Measurements from ENCODE around the gene ST7. TPM values are rescaled to one million over a fixed set of nuclear protein-coding genes. Genes with fewer than 3 reads are reported as not detected.

The ST7 gene
- total and polyA plus RNA-seq, 7 donors, result 5.3 to 37.7 (median 19.0) TPM

GRCh38 chr7:117096942-117097341 lies 143.6 kb downstream of the ST7 start:
- H3K36me3 ChIP-seq, result no peaks in the 10 kb centered on the region
- H3K27me3 ChIP-seq, result no peaks in the 10 kb centered on the region
- H3K27ac ChIP-seq, result no peak overlapping the region
- TF ChIP-seq POLR2A (IDR thresholded peaks at IDR 0.05), result no peak
- no peak for TF ChIP-seq POLR2AphosphoS5 (IDR thresholded peaks at IDR 0.05)
- TF ChIP-seq EP300 (IDR thresholded peaks at IDR 0.05), result no peak
- no peak for TF ChIP-seq CTCF (IDR thresholded peaks at IDR 0.05)
- intact Hi-C loops (cut with DNase I), result no loop called here
- no peak for DNase-seq
- no peaks in the 10 kb centered on the region for H3K9me3 ChIP-seq
- no peak overlapping the region for H3K4me3 ChIP-seq
- H3K4me1 ChIP-seq, result peaks cover 0 to 8% (median 0%) of the 10 kb centered on the region in 4 donors

- no peaks in the 10 kb centered on the region for H3K27me3 ChIP-seq
- no peak for DNase-seq
- H3K9me3 ChIP-seq, result no peaks in the 10 kb centered on the region
- TF ChIP-seq CTCF (IDR thresholded peaks at IDR 0.05) (no peak), POLR2A (IDR thresholded peaks at IDR 0.05) (no peak), POLR2AphosphoS5 (IDR thresholded peaks at IDR 0.05) (no peak), EP300 (IDR thresholded peaks at IDR 0.05) (no peak)
- intact Hi-C loops (cut with DNase I), result no loop called here
- no peaks in the 10 kb centered on the region for H3K36me3 ChIP-seq
- H3K4me3 ChIP-seq, result no peak overlapping the region
- 48 to 79% methylated on average over 5 of the region's 5 CpGs for WGBS, 2 donors
- peaks cover 0 to 8% (median 0%) of the 10 kb centered on the region in 4 donors for H3K4me1 ChIP-seq
- H3K27ac ChIP-seq, result no peak overlapping the region
These were observed 144.6 kb downstream of the ST7 start for GRCh38 chr7:117097860-117098259.

GRCh38 chr7:117098457-117098856 lies 145.2 kb downstream of the ST7 start:
- Histone ChIP-seq H3K4me3 (no peak overlapping the region), H3K36me3 (no peaks in the 10 kb centered on the region), H3K27me3 (no peaks in the 10 kb centered on the region), H3K4me1 (peaks cover 0 to 8% (median 0%) of the 10 kb centered on the region in 4 donors), H3K27ac (no peak overlapping the region), H3K9me3 (no peaks in the 10 kb centered on the region)
- DNase-seq, result no peak
- intact Hi-C loops (cut with DNase I), result no loop called here
- TF ChIP-seq CTCF (IDR thresholded peaks at IDR 0.05) (no peak), POLR2A (IDR thresholded peaks at IDR 0.05) (no peak), EP300 (IDR thresholded peaks at IDR 0.05) (no peak), POLR2AphosphoS5 (IDR thresholded peaks at IDR 0.05) (no peak)
- 62% methylated on average over 1 of the region's 1 CpG for WGBS, 2 donors

GRCh38 chr7:117101026-117101425 lies 147.7 kb downstream of the ST7 start:
- 91 to 92% methylated on average over 2 of the region's 2 CpGs for WGBS, 2 donors
- intact Hi-C loops (cut with DNase I), result no loop called here
- TF ChIP-seq CTCF (IDR thresholded peaks at IDR 0.05) (no peak), EP300 (IDR thresholded peaks at IDR 0.05) (no peak), POLR2AphosphoS5 (IDR thresholded peaks at IDR 0.05) (no peak), POLR2A (IDR thresholded peaks at IDR 0.05) (no peak)

More at GRCh38 chr7:117101026-117101425, 147.7 kb downstream of the ST7 start:
- Histone ChIP-seq H3K27me3 (no peaks in the 10 kb centered on the region), H3K4me3 (no peak overlapping the region), H3K4me1 (peaks cover 0 to 8% (median 4%) of the 10 kb centered on the region in 4 donors), H3K27ac (no peak overlapping the region), H3K9me3 (no peaks in the 10 kb centered on the region), H3K36me3 (no peaks in the 10 kb centered on the region)
- no peak for DNase-seq

Measured in sigmoid colon (tissue), 7 donors.